Measurements from ENCODE around the gene KCNQ1.

- TF ChIP-seq CTCF (IDR thresholded peaks at IDR 0.05; ENCODE audit: borderline replicate concordance, extremely low read depth, low read length, poor library complexity, severe bottlenecking) (peak; percentile 15), EZH2 (IDR thresholded peaks at IDR 0.05; ENCODE audit: borderline replicate concordance, low read depth, low read length, severe bottlenecking) (no peak)
Measured at GRCh38 chr11:2699531-2700414, 255.0 kb downstream of the KCNQ1 start, which contains the start of gene KCNQ1OT1.
